ENCODE results near the gene TYW1B.
"Not testable (repeated sequence)": the region's sequence is repeated elsewhere in the genome, so short reads cannot be mapped to it uniquely, and the experiment has no call there.

GRCh38 chr7:72609761-72610160, 218.2 kb downstream of the TYW1B start:
- TF ChIP-seq TARDBP (IDR thresholded peaks at IDR 0.05); LEF1 (IDR thresholded peaks at IDR 0.05; ENCODE audit: borderline replicate concordance); PKNOX1 (IDR thresholded peaks at IDR 0.05); SUZ12 (IDR thresholded peaks at IDR 0.05); CTBP1 (IDR thresholded peaks at IDR 0.05; ENCODE audit: borderline replicate concordance): not testable (repeated sequence)

Data from HEK293T (cell line).